Activated gamma-delta T cell (primary cell): Measurements from ENCODE around the gene GNB1L.

ENCODE experiments used
- DNase-seq: peaks from one replicate; lab custom pipeline; 2025; lab: John Stamatoyannopoulos, UW

GNB1L gene

GRCh38 chr22:19823191-19823901, 31.3 kb downstream of the GNB1L start:
- DNase-seq: no peak

- DNase-seq: no peak
These were observed 32.2 kb downstream of the GNB1L start for GRCh38 chr22:19822301-19823117.

DNA sequence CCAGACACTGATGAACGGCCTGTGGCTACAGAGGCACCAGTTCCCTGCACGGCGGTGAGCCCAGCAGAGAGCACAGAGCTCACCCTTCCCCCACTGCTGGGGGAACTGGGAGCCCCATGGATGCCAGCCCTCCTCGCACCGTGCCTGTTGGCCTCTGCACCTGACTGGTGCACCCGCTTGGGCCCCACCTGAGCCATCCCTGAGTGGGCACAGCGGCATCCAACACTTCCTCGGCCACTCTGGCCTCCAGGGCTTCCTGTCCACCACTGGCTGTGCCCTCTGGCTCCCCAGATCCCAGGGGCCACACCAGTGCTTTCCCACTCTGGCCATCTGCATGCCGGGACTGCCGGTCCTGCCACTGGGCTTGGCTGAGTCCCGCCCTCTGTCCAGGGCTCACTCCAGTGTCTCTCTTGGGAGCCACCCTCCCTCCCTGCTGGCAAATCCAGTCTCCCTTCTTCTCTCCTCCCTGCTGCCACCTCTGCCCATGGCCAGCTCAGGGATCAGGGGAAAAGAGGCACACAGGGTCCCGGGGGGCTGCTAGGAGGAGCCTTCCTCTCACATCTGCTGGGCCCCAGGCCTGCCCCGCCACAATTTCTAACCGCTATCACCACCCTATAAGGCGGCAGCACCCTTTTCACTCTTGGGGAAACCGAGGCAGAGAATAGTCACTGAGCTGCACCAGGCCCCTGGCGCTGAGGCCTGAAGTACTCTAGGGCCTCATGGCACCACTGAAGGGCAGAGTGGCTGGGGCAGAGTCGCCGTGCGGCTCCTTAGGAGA, 33.0 kb downstream of the GNB1L start:
- no peak for DNase-seq

DNA sequence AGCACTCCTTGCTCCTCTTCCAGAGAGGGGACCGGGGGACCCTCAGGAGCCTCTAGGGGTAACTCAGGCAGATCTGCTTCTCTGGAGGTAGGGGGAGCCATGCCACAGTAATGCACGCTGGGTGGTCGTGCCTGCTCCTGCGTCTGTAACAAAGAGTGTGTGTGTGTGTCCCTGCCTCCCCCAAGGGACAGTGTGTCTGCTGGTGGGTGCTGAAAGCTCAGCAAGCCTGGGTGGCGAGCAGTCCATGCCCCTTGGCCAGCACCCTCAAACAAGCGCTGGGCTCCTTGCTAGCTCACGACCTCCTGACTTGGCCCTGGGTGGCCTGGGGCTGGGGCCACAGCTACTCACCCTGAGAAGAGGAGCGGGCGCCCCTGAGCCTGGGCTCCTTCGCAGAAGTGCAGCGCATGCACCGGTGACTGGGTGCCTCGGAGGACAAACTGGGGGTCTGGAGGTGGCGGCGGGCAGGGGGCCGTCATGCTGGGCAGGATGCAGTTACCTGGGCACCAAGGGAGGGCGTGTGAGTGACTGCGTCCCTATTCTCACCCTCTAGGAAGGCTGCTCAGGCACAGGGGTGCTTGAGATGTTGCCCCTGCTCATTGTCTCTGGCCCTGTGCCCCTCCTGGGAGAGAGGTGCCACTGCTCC, 33.7 kb downstream of the GNB1L start:
- no peak for DNase-seq

DNA sequence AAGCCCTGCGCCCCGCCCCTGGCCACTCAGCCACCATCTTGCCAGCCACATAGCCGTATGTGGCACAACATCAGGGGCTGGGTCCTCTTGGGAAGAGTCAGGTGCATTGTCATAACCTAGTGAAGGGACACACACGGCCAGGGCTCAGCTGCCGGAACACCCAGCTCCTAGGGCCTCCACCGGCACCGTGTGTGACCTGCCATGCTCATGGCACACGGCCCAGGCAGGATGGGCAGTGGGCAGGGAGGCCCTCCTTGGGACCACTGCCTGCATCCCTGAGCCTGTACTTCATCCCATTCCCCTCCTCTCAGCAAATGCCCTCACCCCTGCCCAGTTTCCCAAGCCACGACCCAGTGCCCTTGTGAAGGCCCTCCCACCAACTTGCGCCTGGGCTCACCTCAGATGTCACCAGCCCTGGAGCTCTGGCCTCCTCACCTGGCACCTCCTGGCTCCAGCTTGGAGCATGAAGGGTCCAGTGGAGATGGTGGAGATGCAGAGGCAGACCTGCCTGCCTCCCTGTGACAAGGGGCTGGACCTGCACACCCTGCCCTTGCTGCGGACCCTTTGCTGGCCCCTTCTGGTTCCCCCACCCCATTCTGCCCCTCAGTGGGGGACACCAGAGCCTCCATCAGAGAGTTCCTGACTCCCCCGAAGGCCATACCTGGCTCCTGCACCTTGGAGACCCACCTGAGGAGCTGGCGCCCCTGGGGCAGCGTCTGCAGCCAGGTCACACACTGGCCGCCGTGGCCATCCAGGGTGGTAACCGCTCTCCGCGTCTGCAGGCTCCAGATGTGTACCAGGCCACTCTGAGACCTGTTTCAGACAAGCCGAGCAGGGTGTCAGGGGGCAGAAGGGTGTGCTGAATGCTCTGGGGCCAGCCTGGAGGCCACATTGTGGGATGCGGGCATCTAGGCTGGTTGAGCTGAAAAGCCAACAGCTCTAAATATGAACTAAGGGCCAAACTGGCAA, 34.5 kb downstream of the GNB1L start:
- DNase-seq: no peak

GRCh38 chr22:19819208-19819910, 35.3 kb downstream of the GNB1L start:
- DNase-seq: no peak

DNA sequence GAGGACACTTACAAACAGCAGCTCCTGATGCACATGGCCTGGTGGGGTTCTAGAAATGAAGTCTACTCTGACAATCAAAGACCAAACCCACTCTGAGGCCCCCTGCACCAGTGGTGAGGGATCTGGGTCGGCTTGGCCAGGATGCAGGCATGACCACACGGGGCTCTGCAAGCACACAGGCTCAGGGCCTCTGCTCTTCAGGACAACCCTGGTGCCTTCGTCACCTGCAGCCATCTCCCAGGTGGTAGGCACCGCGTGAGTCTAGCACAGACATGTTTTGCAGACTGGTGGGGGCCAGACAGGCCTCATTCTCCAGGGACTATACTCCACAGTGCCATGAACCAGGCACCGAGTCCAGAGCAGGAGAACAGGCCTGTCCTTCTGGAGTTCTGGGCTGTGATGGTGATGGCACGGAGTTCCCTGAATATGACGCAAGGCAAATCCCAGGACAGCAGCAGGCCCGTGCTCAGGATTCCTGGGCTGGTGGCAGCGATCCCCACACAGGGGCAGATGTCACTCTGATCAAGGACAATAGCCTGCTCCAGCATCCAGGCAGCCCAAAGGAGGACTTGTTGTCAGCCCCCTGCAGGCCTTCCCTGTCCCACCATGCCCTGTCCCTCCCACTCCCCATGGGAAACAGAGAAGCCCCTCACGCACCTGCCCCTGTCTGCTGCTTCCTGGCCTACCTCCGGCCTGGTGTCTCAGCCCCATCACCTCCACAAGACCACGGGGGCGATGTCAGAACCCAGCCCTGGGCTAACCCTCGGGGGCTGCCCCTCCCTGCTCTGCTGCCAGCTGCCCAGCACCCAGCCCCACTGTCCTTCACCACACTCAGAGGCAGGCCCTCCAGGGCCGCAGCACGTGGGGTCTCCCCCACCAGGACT, 36.1 kb downstream of the GNB1L start:
- DNase-seq: no peak

DNA sequence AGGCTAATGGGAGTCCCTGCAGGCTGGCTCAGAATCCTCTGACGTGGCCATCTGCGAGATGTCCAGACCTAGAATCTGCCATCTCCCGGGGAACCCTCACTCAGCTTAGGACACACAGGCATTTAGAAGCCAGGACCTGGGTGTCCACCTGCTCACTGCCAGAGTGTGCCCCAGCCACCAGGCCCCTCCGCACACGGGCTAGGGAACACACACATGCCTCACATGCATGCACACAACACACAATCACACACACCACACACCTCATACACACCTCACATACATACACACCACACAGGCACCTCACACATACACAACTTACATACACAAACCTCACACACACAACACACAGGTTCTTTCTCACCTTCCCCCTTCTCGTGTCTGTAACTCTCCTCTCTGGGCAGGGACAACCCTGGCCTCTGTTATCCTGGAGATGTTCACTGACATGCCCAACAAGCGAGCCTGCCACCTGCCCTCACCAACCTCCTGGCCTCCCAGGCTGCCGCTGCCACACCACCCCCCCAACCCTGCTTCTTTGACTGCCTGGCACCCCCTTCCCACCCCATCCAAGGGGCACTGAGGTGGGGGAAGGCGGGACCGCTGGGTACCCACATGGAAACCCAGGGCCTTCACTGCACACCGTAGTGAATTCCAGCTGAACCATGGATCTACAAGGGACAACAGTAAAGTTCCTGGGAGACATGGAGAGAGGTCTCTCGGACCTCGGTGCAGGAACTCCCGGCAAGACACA, 38.1 kb downstream of the GNB1L start:
- DNase-seq: no peak

DNA sequence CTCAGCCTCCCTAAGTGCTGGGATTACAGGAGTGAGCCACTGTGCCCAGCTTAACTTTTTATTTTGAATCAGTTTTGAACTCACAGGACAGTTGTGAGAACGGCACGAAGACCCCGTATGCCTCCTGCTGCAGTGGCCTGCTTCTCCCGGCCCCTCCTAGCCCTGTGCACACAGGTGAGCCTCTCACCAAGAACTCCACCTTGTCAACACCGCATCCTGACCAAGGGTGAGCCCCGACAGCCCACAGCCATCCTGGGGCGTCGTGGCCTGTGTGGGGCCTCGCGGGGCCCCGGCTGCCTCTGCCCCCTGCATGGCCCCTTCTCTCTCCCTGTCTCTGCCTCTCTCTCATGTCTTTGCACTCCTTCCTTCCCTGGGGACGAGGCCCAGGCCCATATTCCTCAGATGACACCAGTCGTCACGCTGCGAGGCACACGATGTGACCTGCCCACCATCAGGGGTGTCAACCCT, 38.8 kb downstream of the GNB1L start:
- DNase-seq: no peak

DNA sequence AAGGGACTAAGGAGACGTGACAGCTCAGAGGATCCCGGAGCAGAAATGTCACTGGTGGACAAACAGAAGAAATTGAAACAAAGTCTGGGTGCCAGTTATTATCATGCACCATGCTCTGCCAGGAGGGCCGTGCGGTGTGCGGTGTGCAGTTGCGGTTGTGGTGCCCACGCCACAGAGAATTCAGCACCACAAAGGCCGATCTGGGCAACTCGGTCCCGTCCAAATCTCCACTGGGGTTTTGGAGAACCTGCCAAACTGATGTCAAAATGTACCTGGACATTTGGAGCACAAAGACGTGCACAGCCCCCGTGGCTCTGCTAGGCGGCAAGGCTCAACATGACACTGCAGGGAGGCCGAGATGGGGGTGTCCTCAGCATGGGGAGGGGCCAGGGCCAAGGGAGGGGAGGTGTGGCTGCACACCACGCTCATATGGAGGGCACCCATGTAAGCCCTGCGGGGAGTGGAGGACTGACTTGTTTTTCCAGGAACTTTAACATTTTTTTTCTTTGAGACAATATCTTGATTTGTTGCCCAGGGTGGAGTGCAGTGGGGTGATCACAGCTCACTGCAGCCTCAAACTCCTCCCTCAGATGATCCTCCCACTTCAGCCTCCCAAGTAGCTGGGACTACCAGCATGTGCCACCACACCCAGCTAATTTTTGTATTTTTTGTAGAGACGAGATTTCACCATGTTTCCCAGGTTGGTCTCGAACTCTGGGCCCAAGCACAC, 39.4 kb downstream of the GNB1L start:
- DNase-seq: no peak

DNA sequence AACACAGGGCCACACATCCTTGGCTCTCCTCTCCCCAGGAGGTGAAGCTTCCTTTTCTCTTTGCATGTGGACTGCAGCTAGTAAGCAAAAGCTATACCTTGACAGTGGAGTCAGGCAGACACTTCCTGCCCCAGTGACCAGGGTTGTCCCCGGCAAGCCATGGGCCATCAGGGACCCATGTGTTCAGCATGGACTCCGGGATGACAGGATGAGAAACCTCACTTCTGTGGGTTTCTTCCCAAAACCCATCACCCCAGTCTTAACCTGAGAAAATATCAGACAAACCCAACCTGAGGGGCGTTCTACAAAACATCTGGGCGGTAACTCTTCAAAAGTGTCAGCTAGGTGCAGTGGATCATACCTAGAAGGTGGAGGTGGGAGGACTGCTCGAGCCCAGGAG, 40.2 kb downstream of the GNB1L start:
- no peak for DNase-seq

DNA sequence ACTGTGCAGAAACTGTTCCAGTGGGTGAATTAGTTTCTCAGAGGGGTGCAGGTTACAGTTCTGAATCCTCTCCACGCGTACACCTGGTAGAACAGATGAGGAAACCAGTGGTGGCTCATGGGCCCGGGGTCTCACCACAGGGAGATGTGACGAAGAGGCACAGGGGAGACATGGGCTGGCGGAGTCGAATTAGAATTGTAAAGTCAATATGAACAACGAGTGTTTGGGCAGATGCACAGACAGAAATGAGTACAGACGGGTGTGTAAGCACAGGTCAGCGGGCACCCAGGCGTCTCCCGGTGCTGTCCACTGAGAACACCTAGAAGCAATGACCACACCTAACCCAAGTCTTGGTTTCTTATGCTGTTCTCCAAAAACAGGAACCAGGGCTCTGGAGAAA, 41.8 kb downstream of the GNB1L start:
- DNase-seq: no peak

DNA sequence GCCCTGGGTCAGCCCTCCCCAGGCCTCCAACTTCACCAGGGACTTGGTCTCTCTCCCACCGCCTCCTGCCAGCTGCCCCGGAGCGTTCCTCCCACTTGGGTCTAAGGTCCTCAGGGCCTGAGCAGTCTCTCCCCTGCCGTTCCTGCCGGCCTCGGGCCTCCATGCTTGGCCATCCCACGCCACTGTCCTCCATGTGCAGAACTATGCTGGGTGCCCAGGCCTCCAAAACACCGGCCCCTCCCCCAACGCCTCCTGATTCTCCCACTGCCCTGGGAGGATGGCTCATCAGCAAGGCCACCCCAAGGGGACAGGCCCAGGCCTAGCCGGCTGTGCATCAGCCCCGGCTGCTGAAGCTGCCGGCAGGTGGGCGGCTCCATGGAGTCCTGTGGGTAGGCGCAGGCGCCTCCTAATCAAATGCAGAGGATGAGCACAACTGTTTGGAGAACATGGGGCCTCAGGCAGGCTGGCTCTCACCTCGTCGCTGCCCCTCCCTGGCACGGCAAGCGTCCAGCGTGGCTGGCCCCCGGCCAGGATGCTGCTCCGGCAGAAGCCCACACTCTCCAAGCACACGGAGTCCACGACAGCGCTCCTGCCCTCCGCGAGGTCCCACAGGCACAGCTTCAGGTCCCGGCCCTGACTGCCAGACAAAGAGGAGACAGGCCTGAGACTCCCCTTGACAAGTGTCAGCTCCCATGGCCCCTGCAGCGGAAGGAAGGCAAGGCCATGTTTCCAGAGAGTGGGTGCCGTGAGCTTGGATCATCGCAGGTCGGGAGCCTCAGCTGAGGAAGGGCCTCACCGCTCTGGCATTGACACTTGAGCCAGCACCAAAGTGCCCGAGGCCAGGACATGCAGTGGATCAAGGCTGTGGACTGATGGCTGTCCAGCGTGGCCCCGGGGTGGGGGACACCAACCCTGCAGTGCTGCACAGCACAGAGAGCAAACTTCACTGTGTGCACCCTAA, 42.6 kb downstream of the GNB1L start:
- DNase-seq: no peak

- DNase-seq: no peak
These were observed 43.5 kb downstream of the GNB1L start for GRCh38 chr22:19811211-19811621.

GRCh38 chr22:19810381-19811201, 44.1 kb downstream of the GNB1L start:
- DNase-seq: no peak

DNA sequence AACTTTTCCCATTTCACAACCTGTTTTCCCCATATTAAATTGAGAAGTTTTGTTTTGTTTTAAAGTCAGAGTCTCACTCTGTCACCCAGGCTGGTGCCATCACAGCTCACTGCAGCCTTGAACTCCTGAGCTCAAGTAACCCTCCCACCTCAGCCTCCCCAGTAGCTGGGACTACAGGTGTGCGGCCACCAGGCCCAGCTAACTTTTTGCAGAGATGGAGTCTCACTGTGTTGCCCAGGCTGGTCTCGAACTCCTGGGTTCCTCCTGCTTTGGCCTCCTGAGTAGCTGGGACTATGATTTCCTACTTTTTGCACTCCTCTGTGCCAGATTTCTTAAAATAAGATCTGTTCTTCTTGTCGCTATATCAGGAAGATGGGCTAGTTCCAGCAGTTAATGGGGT, 44.9 kb downstream of the GNB1L start:
- DNase-seq: no peak
